PFSK-1 (cell line): Measurements from ENCODE around the gene DPYD.

Experiments used
- POLR2AphosphoS5 ChIP-seq: IDR thresholded peaks from 2 replicates; pipeline ENCODE4 v1.6.1; 2012; ENCODE audit warnings: low read depth, mild to moderate bottlenecking, control low read depth, low read length, moderate library complexity
- REST ChIP-seq, 2 experiments: IDR thresholded peaks; 2 replicates each; pipeline versions ENCODE4 v1.6.1 to v1.8.0; 2011 to 2012; ENCODE audit warnings: low read depth in 2 of 2, low read length in 2 of 2, control low read depth in 1 of 2, inconsistent platforms in 1 of 2, mild to moderate bottlenecking in 1 of 2, moderate library complexity in 1 of 2; ENCODE audit not compliant: insufficient read depth in 1 of 2
- SIN3A ChIP-seq: IDR thresholded peaks from 2 replicates; pipeline ENCODE4 v1.6.1; 2012; ENCODE audit warnings: mild to moderate bottlenecking, low read length, moderate library complexity, borderline replicate concordance; ENCODE audit not compliant: insufficient read depth
- TAF1 ChIP-seq: IDR thresholded peaks from 2 replicates; pipeline ENCODE4 v1.6.1; 2012; ENCODE audit warnings: low read length, control low read depth, borderline replicate concordance; ENCODE audit not compliant: insufficient read depth

- TF ChIP-seq REST (IDR thresholded peaks at IDR 0.05; ENCODE audit: insufficient read depth in 1 of 2, low read depth in 2 of 2, low read length in 2 of 2), result no peak
- TF ChIP-seq POLR2AphosphoS5, result no peak
- TF ChIP-seq SIN3A, result no peak
- no peak for TF ChIP-seq TAF1
These were observed 606.1 kb downstream of the DPYD start for GRCh38 chr1:97314685-97315084.
